HEK293T (cell line): ENCODE results near the gene PHYKPL.

Source experiments
- CTCF ChIA-PET: fragments of 350-600 bp; formaldehyde crosslinking; extraction: SDS; loops from one replicate; lab custom pipeline; 2021; ENCODE audit warnings: antibody characterized with exemption, inconsistent platforms; lab: Yijun Ruan, JAX
- POLR2A ChIA-PET: fragments of 350-600 bp; formaldehyde crosslinking; extraction: SDS; loops from one replicate; lab custom pipeline; 2020; ENCODE audit warnings: antibody characterized with exemption, inconsistent platforms; lab: Yijun Ruan, JAX
- DNase-seq: peaks from one replicate; pipeline ENCODE4 v3.0.0; 2012; ENCODE audit warnings: mixed read lengths; ENCODE audit errors: extremely low spot score
- ARNT ChIP-seq: fragments of 450-650 bp; IDR thresholded peaks from 2 replicates; pipeline ENCODE4 v1.6.1; 2017; ENCODE audit warnings: mild to moderate bottlenecking
- BHLHE40 ChIP-seq: fragments of 450-650 bp; IDR thresholded peaks from 2 replicates; pipeline ENCODE4 v1.6.1; 2016; ENCODE audit warnings: mild to moderate bottlenecking, moderate library complexity, borderline replicate concordance
- CTBP1 ChIP-seq: fragments of 450-650 bp; IDR thresholded peaks from 2 replicates; pipeline ENCODE4 v1.6.1; 2016; ENCODE audit warnings: borderline replicate concordance
- ELF4 ChIP-seq: fragments of 450-650 bp; IDR thresholded peaks from 2 replicates; pipeline ENCODE4 v1.6.1; 2017; ENCODE audit warnings: antibody characterized with exemption
- FOXA1 ChIP-seq: fragments of 450-650 bp; IDR thresholded peaks from 2 replicates; pipeline ENCODE4 v1.6.1; 2016; ENCODE audit warnings: mild to moderate bottlenecking
- FOXK2 ChIP-seq: fragments of 450-650 bp; IDR thresholded peaks from 2 replicates; pipeline ENCODE4 v1.6.1; 2016; ENCODE audit warnings: mild to moderate bottlenecking
- FOXM1 ChIP-seq: fragments of 450-650 bp; IDR thresholded peaks from 2 replicates; pipeline ENCODE4 v1.6.1; 2017; ENCODE audit warnings: mild to moderate bottlenecking, borderline replicate concordance
- HDGF ChIP-seq: fragments of 450-650 bp; IDR thresholded peaks from 2 replicates; pipeline ENCODE4 v1.6.1; 2017; ENCODE audit warnings: antibody characterized with exemption, borderline replicate concordance
- L3MBTL2 ChIP-seq: fragments of 450-650 bp; conservative IDR thresholded peaks from 2 replicates; pipeline ENCODE4 v1.6.1; 2016; ENCODE audit warnings: mild to moderate bottlenecking
- LEF1 ChIP-seq: fragments of 450-650 bp; IDR thresholded peaks from 2 replicates; pipeline ENCODE4 v1.6.1; 2017; ENCODE audit warnings: mild to moderate bottlenecking, borderline replicate concordance
- NFRKB ChIP-seq: fragments of 450-650 bp; IDR thresholded peaks from 2 replicates; pipeline ENCODE4 v1.6.1; 2016; ENCODE audit warnings: mild to moderate bottlenecking, moderate library complexity
- SP1 ChIP-seq: fragments of 450-650 bp; IDR thresholded peaks from 2 replicates; pipeline ENCODE4 v1.6.1; 2017
- SUZ12 ChIP-seq: fragments of 450-650 bp; IDR thresholded peaks from 2 replicates; pipeline ENCODE4 v1.6.1; 2016; ENCODE audit warnings: mild to moderate bottlenecking
- TARDBP ChIP-seq: fragments of 450-650 bp; IDR thresholded peaks from 2 replicates; pipeline ENCODE4 v1.6.1; 2016
- ZNF384 ChIP-seq: fragments of 450-650 bp; IDR thresholded peaks from 2 replicates; pipeline ENCODE4 v1.6.1; 2016
- TF ChIP-seq, protein P1 (sequence below): fragments of 450-650 bp; IDR thresholded peaks from 2 replicates; pipeline ENCODE4 v1.6.1; 2016

PHYKPL gene

GRCh38 chr5:178187014-178187413 is 45.6 kb downstream of the PHYKPL start, which contains the start of gene GMCL2:
Gene GMCL2, minus strand, starts transcription at chr5:178187371. Its CDS starts 72 bp downstream, at chr5:178187299.
- TF ChIP-seq, protein P1, sequence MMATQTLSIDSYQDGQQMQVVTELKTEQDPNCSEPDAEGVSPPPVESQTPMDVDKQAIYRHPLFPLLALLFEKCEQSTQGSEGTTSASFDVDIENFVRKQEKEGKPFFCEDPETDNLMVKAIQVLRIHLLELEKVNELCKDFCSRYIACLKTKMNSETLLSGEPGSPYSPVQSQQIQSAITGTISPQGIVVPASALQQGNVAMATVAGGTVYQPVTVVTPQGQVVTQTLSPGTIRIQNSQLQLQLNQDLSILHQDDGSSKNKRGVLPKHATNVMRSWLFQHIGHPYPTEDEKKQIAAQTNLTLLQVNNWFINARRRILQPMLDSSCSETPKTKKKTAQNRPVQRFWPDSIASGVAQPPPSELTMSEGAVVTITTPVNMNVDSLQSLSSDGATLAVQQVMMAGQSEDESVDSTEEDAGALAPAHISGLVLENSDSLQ, result no peak
- TF ChIP-seq SUZ12 (no peak), FOXA1 (no peak), L3MBTL2 (no peak), FOXK2 (no peak), ARNT (no peak), SP1 (no peak), ZNF384 (no peak), HDGF (no peak), CTBP1 (no peak), TARDBP (no peak), FOXM1 (no peak), ELF4 (no peak), LEF1 (no peak), NFRKB (no peak), BHLHE40 (no peak)
- DNase-seq, result no peak
- ChIA-PET POLR2A (interaction anchor here (1.0 kb wide), 1 partner anchor 17 kb away, joined by 5 read pairs; the partner anchor contains the start of gene HNRNPAB), CTCF (no interaction called here)

DNA sequence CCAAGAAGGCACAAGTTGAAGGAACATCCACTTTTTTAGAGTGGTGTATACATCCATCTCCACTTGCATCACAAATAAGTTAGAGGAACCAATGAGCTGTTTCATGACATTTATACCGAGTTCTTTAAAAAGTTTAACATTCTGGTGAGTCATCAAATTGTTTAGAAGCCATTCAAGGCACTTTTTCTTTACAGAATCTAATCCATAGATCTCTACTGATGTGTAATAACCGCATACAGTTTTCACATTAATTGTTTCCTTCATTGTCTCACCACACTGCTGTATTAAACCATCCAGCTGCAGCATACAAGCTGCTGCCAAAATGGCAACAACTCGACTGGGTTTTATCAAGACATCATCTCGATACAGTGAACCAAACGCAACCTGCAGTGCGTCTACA is 46.2 kb downstream of the PHYKPL start:
- no peak for DNase-seq
- POLR2A ChIA-PET, result interaction anchor here (1.0 kb wide), 1 partner anchor 18 kb away, joined by 5 read pairs; the partner anchor contains the start of gene HNRNPAB
- no peak for TF ChIP-seq CTBP1
- no peak for TF ChIP-seq SUZ12
- TF ChIP-seq L3MBTL2, result no peak
- TF ChIP-seq ELF4, result no peak
- no peak for TF ChIP-seq FOXM1
- TF ChIP-seq HDGF, result no peak
- CTCF ChIA-PET, result no interaction called here

GRCh38 chr5:178182158-178182876 is 50.3 kb downstream of the PHYKPL start:
- TF ChIP-seq, protein P1, result no peak
- no peak for TF ChIP-seq SP1
- CTCF ChIA-PET, result no interaction called here
- POLR2A ChIA-PET, result no interaction called here
- DNase-seq, result no peak

GRCh38 chr5:178180141-178180863 is 52.3 kb downstream of the PHYKPL start:
- TF ChIP-seq TARDBP (no peak), ELF4 (no peak), NFRKB (no peak), ZNF384 (no peak), BHLHE40 (no peak), L3MBTL2 (no peak), SP1 (no peak)
- TF ChIP-seq, protein P1, result no peak
- ChIA-PET CTCF (interaction anchor here (0.8 kb wide), 1 partner anchor 105 kb away, joined by 3 read pairs; no protein-coding TSS in a partner anchor), POLR2A (interaction anchor here (1.8 kb wide), 1 partner anchor 24 kb away, joined by 6 read pairs; the partner anchor contains the start of gene HNRNPAB)
- no peak for DNase-seq

- no peak for DNase-seq
- CTCF ChIA-PET, result no interaction called here
- TF ChIP-seq, protein P1, result no peak
- TF ChIP-seq TARDBP (no peak), ZNF384 (no peak), CTBP1 (no peak), FOXK2 (no peak), NFRKB (no peak), BHLHE40 (no peak), FOXM1 (no peak), L3MBTL2 (no peak), SP1 (no peak), FOXA1 (no peak), LEF1 (no peak), ELF4 (no peak), ARNT (no peak), HDGF (no peak), SUZ12 (no peak)
- POLR2A ChIA-PET, result interaction anchor here (1.2 kb wide), 1 partner anchor 27 kb away, joined by 5 read pairs; the partner anchor contains the start of gene HNRNPAB
Measured at GRCh38 chr5:178177569-178177968, 55.0 kb downstream of the PHYKPL start.
